ENCODE data around the gene ASB3.
"Not testable (repeated sequence)": the region's sequence is repeated elsewhere in the genome, so short reads cannot be mapped to it uniquely, and the experiment has no call there.

ASB3 gene, protein sequence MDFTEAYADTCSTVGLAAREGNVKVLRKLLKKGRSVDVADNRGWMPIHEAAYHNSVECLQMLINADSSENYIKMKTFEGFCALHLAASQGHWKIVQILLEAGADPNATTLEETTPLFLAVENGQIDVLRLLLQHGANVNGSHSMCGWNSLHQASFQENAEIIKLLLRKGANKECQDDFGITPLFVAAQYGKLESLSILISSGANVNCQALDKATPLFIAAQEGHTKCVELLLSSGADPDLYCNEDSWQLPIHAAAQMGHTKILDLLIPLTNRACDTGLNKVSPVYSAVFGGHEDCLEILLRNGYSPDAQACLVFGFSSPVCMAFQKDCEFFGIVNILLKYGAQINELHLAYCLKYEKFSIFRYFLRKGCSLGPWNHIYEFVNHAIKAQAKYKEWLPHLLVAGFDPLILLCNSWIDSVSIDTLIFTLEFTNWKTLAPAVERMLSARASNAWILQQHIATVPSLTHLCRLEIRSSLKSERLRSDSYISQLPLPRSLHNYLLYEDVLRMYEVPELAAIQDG

GRCh38 chr2:53786705-53787613 is at the start of gene ASB3, which contains the start of gene ERLEC1:
ASB3 (minus strand) TSS chr2:53786953; CDS start chr2:53765572, 21,381 bp downstream.
ERLEC1 (plus strand) TSS chr2:53787044; CDS start chr2:53787211, 167 bp downstream.
- H3K27ac Mint-ChIP-seq, result peak within 1 kb of the TSS; percentile 94
- ATAC-seq (peak; percentile 96), DNase-seq (ENCODE audit: low spot score in 2 of 2) (peak; percentile 78 to 94)
- peaks cover 44% of the 10 kb centered on the region for H3K36me3 Mint-ChIP-seq
- H3K9me3 Mint-ChIP-seq, result no peaks in the 10 kb centered on the region
- H3K4me1 Mint-ChIP-seq, result peaks cover 24% of the 10 kb centered on the region
- H3K4me3 Mint-ChIP-seq, result peak within 1 kb of the TSS; percentile 85

- H3K9me3 Mint-ChIP-seq; DNase-seq (ENCODE audit: low spot score in 2 of 2): not testable (repeated sequence)
Observed at GRCh38 chr2:53829980-53830290, 43.2 kb upstream of the ASB3 start.

DNA sequence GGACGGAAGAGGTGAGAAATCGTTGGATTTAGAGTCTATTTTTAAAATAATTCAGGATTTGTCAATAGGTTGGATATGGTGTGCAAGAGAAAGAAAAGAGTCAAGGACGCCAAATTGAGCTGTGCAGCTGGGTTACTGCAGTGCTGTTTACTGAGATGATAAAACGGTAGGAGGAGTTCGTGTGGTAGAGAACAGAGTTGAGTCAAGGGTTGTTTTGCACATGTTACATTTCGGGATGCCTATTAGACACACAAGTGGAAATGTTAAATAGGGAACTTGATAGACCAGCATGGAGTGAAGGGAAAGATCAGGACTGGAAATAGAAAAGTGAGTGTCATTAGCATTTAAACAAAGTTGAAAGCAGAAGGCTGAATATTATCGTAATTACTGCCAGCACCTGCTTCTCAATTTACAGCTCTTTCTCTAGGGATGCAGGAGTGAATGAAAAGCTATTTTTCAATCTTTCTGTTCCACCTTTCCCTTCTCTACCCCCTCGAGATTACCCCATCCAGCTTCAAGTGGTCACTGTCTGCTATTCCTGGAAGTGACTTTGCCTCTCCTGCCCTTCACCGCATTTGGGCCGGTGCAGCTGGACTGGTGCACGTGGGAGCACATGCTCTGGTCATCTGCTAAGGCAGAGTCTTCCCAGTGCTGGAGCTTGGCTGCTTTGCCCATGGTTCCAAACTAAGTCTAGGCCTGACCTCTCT is 42.7 kb upstream of the ASB3 start:
- no peak overlapping the region for H3K4me3 Mint-ChIP-seq
- no peaks in the 10 kb centered on the region for H3K9me3 Mint-ChIP-seq
- no peak for DNase-seq (ENCODE audit: low spot score in 2 of 2)
- H3K36me3 Mint-ChIP-seq, result no peaks in the 10 kb centered on the region
- H3K4me1 Mint-ChIP-seq, result no peaks in the 10 kb centered on the region
- no peak for ATAC-seq
- no peak overlapping the region for H3K27ac Mint-ChIP-seq

More at GRCh38 chr2:53829980-53830290, 43.2 kb upstream of the ASB3 start:
- not testable (repeated sequence) for ATAC-seq, H3K4me1 Mint-ChIP-seq, H3K36me3 Mint-ChIP-seq, H3K4me3 Mint-ChIP-seq, H3K27ac Mint-ChIP-seq

- Mint-ChIP-seq H3K4me3 (no peak overlapping the region), H3K36me3 (no peaks in the 10 kb centered on the region), H3K9me3 (no peaks in the 10 kb centered on the region), H3K4me1 (no peaks in the 10 kb centered on the region), H3K27ac (no peak overlapping the region)
- no peak for DNase-seq (ENCODE audit: low spot score in 2 of 2)
- no peak for ATAC-seq
Observed at GRCh38 chr2:53828331-53828730, 41.6 kb upstream of the ASB3 start.

DNA sequence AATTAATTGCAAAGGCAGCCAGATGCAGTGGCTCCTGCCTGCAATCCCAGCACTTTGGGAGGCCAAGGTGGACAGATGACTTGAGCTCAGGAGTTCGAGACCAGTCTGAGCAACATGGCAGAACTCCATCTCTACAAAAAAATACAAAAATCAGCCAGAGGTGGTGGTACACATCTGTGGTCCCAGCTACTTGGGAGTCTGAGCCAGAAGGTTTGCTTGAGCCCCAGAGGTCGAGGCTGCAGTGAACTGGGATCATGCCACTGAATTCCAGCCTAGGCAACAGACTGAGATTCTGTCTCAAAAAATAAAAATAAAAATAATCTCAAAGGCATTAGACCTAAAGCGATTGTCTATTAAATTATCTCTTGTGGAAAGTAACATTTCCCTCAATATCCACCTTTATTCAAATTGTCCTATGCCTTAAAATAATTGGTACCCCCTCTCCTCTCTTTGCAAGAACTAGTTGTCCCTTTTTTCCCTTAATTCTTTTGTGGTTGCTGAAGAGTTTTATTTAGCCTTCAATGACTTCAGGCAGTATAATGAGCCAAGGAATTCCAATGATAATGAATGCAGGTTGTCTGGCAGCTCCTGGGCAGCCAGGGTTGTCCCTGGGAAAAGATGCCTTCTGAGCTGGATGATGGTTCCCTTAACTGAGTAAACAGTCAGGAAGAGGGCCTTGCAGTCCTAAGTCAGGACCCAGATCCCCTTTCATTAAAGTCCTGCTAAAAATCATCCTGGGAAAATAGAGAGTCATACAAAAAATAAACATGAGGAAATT is 40.8 kb upstream of the ASB3 start:
- DNase-seq (ENCODE audit: low spot score in 2 of 2) (no peak), ATAC-seq (no peak)
- Mint-ChIP-seq H3K4me1 (no peaks in the 10 kb centered on the region), H3K27ac (no peak overlapping the region), H3K9me3 (no peaks in the 10 kb centered on the region), H3K4me3 (no peak overlapping the region), H3K36me3 (no peaks in the 10 kb centered on the region)

- H3K27ac Mint-ChIP-seq, result no peak overlapping the region
- no peak overlapping the region for H3K4me3 Mint-ChIP-seq
- DNase-seq (ENCODE audit: low spot score in 2 of 2) (no peak), ATAC-seq (no peak)
- H3K9me3 Mint-ChIP-seq, result no peaks in the 10 kb centered on the region
- no peaks in the 10 kb centered on the region for H3K36me3 Mint-ChIP-seq
- no peaks in the 10 kb centered on the region for H3K4me1 Mint-ChIP-seq
Observed at GRCh38 chr2:53826587-53827397, 40.0 kb upstream of the ASB3 start.

DNA sequence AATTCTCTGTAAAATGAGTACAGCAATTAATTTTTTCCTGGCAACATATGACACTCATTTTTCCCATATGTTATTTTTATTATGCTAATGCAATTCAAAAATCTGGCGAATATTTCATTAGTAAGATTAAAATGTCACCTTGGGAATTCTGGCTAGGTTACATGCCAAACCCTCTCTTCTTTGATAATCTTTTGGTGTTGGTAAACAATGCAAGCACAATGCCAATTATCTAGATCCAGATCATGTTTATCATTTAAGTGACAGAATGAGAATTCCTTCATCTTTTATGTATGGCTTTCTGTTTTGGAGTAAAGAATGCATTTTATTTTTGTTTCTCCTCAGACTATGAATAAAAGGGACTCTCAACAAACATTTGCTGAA is 39.3 kb upstream of the ASB3 start:
- Mint-ChIP-seq H3K9me3 (no peaks in the 10 kb centered on the region), H3K36me3 (no peaks in the 10 kb centered on the region), H3K27ac (no peak overlapping the region), H3K4me1 (no peaks in the 10 kb centered on the region), H3K4me3 (no peak overlapping the region)
- no peak for DNase-seq (ENCODE audit: low spot score in 2 of 2)
- ATAC-seq, result no peak

DNA sequence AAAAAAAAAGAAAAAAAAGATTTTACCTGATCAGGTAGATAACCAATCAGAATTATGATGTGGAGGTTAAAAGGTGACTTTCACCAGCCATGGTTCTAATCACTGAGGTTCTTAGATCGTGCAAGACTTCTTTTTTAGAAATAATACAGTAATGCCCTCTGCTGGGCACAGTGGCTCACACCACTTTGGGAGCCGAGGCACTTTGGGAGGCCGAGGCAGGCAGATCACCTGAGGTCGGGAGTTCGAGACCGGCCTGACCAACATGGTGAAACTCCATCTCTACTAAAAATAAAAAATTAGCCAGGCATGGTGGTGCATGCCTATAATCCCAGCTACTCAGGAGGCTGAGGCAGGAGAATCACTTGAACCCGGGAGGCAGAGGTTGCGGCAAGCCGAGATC is 36.9 kb upstream of the ASB3 start:
- H3K9me3 Mint-ChIP-seq; H3K4me3 Mint-ChIP-seq; ATAC-seq; H3K27ac Mint-ChIP-seq; DNase-seq (ENCODE audit: low spot score in 2 of 2); H3K4me1 Mint-ChIP-seq: not testable (repeated sequence)
- H3K36me3 Mint-ChIP-seq, result peaks cover 13% of the 10 kb centered on the region

DNA sequence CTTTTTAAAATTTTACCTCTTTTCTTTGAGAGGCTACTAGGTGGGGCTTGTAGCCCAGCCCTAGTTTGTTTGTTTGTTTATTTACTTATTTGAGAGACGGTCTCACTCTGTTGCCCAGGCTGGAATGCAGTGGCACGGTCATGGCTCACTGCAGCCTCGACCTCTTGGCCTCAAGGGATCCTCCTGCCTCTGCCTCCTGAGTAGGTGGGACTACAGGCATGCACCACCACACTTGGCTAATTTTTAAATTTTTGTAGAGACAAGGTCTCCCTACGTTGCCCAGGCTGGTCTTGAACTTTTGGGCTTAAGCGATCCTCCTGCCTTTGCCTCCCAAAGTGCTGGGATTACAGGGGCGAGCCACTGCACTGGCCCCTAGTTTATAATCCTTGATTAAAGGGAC is 35.1 kb upstream of the ASB3 start:
- no peak for ATAC-seq
- peaks cover 29% of the 10 kb centered on the region for H3K36me3 Mint-ChIP-seq
- H3K27ac Mint-ChIP-seq, result no peak overlapping the region
- H3K4me3 Mint-ChIP-seq, result no peak overlapping the region
- no peaks in the 10 kb centered on the region for H3K9me3 Mint-ChIP-seq
- no peaks in the 10 kb centered on the region for H3K4me1 Mint-ChIP-seq
- DNase-seq (ENCODE audit: low spot score in 2 of 2), result no peak

GRCh38 chr2:53820711-53821110 is 34.0 kb upstream of the ASB3 start:
- DNase-seq (ENCODE audit: low spot score in 2 of 2), result no peak
- H3K27ac Mint-ChIP-seq, result no peak overlapping the region
- no peaks in the 10 kb centered on the region for H3K9me3 Mint-ChIP-seq
- no peak overlapping the region for H3K4me3 Mint-ChIP-seq
- H3K4me1 Mint-ChIP-seq, result no peaks in the 10 kb centered on the region
- peaks cover 40% of the 10 kb centered on the region for H3K36me3 Mint-ChIP-seq
- ATAC-seq, result no peak

DNA sequence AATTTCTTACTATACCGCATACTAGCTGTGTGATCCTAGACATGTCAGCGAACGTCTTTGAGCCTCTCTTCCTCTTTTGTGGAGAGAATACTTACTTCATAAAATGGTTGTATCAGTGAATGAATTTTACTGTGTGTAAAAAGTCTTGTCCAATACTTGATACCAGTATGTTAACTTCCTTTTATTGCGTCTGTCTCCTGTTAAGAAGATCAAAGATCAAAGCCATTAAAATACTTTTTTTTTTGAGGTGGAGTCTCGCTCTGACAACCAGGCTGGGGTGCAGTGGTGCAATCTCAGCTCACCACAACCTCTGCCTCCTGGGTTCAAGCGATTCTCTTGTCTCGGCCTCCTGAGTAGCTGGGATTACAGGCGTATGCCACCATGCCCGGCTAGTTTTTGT is 33.3 kb upstream of the ASB3 start:
- ATAC-seq (no peak), DNase-seq (ENCODE audit: low spot score in 2 of 2) (no peak)
- Mint-ChIP-seq H3K9me3 (no peaks in the 10 kb centered on the region), H3K36me3 (peaks cover 47% of the 10 kb centered on the region), H3K4me1 (no peaks in the 10 kb centered on the region), H3K27ac (peak overlapping the region; percentile 64), H3K4me3 (no peak overlapping the region)

- H3K4me1 Mint-ChIP-seq, result no peaks in the 10 kb centered on the region
- H3K4me3 Mint-ChIP-seq, result no peak overlapping the region
- no peak for ATAC-seq
- no peaks in the 10 kb centered on the region for H3K9me3 Mint-ChIP-seq
- peaks cover 51% of the 10 kb centered on the region for H3K36me3 Mint-ChIP-seq
- no peak for DNase-seq (ENCODE audit: low spot score in 2 of 2)
- peak overlapping the region; percentile 70 for H3K27ac Mint-ChIP-seq
Observed at GRCh38 chr2:53819634-53820033, 32.9 kb upstream of the ASB3 start.

- Mint-ChIP-seq H3K27ac (peak overlapping the region; percentile 70), H3K4me1 (no peaks in the 10 kb centered on the region), H3K36me3 (peaks cover 58% of the 10 kb centered on the region), H3K9me3 (no peaks in the 10 kb centered on the region), H3K4me3 (no peak overlapping the region)
- ATAC-seq, result no peak
- no peak for DNase-seq (ENCODE audit: low spot score in 2 of 2)
Observed at GRCh38 chr2:53818854-53819435, 32.2 kb upstream of the ASB3 start.

DNA sequence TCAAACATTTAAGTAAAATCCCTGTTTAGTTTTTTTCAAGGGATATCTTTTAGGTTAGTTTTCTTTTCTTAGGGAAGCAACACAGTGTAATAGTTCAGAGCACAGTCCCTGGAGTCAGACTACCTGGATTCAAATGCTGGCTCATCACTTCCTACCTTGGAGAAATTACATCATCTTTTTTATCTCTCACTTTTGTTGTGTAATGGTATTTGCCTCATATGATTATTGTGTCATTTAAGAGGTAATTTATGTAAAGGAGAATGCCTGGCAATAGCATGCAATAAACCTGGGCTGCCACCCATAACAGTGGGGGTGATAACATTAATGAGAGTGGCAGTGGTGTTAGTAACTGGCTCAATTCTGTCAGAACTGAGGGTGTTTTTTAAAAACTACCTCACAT is 26.4 kb upstream of the ASB3 start:
- peaks cover 99% of the 10 kb centered on the region for H3K36me3 Mint-ChIP-seq
- H3K4me1 Mint-ChIP-seq, result no peaks in the 10 kb centered on the region
- H3K9me3 Mint-ChIP-seq, result no peaks in the 10 kb centered on the region
- no peak for DNase-seq (ENCODE audit: low spot score in 2 of 2)
- ATAC-seq, result no peak
- H3K4me3 Mint-ChIP-seq, result no peak overlapping the region
- H3K27ac Mint-ChIP-seq, result no peak overlapping the region

All from stimulated activated effector memory CD8-positive, alpha-beta T cell treated with anti-CD3 and anti-CD28 coated beads, Interleukin-12 subunit alpha, Interleukin-12 subunit beta, amount 100 ng/mL, for 72 hours (primary cell).